IMR-90 (cell line): ENCODE results near the gene PITPNB.

ENCODE experiments used
- CEBPB ChIP-seq: IDR thresholded peaks from 2 replicates; pipeline ENCODE4 v1.6.1; 2012; ENCODE audit warnings: low read depth, low read length, improper control_type of control experiment
- MAFK ChIP-seq: IDR thresholded peaks from 2 replicates; pipeline ENCODE4 v1.6.1; 2012; ENCODE audit warnings: low read depth, low read length, improper control_type of control experiment
- MXI1 ChIP-seq: IDR thresholded peaks from 2 replicates; pipeline ENCODE4 v1.6.1; 2012; ENCODE audit warnings: low read depth, mild to moderate bottlenecking, low read length, moderate library complexity, borderline replicate concordance
- POLR2A ChIP-seq: IDR thresholded peaks from 2 replicates; pipeline ENCODE4 v1.6.1; 2012; ENCODE audit warnings: mild to moderate bottlenecking, low read depth, low read length
- RAD21 ChIP-seq: IDR thresholded peaks from 2 replicates; pipeline ENCODE4 v1.6.1; 2012; ENCODE audit warnings: low read length, improper control_type of control experiment
- TF ChIP-seq, protein P1 (sequence below): conservative IDR thresholded peaks from 2 replicates; pipeline ENCODE4 v1.5.1; 2012; ENCODE audit warnings: mild to moderate bottlenecking, low read depth, low read length, improper control_type of control experiment
- TF ChIP-seq, protein P2 (sequence below): fragments of 150-350 bp; IDR thresholded peaks from 2 replicates; pipeline ENCODE4 v1.6.1; 2017; ENCODE audit warnings: mild to moderate bottlenecking, antibody characterized with exemption, low read length, low read depth

DNA sequence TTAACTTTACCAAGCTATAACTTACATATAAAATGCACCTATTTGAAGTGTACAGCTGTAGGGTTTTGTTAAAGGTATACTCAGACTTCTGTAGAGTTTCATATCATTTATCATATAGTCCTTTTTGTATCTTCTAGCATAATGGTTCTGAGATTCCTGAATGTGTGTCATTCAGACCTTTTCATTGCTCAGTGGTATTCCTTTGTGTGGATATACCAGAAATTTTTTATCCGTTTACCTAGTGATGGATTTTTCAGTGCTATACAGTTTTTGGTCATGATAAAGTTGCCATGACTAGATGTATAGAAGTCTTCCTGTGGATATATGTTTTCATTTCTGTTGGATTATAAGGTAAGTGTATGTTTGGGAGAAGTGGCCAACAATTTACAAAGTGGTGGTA, 6.3 kb upstream of the PITPNB start:
- TF ChIP-seq RAD21 (no peak), MXI1 (no peak), POLR2A (no peak), MAFK (no peak), CEBPB (no peak)
- TF ChIP-seq, protein P1, sequence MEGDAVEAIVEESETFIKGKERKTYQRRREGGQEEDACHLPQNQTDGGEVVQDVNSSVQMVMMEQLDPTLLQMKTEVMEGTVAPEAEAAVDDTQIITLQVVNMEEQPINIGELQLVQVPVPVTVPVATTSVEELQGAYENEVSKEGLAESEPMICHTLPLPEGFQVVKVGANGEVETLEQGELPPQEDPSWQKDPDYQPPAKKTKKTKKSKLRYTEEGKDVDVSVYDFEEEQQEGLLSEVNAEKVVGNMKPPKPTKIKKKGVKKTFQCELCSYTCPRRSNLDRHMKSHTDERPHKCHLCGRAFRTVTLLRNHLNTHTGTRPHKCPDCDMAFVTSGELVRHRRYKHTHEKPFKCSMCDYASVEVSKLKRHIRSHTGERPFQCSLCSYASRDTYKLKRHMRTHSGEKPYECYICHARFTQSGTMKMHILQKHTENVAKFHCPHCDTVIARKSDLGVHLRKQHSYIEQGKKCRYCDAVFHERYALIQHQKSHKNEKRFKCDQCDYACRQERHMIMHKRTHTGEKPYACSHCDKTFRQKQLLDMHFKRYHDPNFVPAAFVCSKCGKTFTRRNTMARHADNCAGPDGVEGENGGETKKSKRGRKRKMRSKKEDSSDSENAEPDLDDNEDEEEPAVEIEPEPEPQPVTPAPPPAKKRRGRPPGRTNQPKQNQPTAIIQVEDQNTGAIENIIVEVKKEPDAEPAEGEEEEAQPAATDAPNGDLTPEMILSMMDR = no peak
- TF ChIP-seq, protein P2, sequence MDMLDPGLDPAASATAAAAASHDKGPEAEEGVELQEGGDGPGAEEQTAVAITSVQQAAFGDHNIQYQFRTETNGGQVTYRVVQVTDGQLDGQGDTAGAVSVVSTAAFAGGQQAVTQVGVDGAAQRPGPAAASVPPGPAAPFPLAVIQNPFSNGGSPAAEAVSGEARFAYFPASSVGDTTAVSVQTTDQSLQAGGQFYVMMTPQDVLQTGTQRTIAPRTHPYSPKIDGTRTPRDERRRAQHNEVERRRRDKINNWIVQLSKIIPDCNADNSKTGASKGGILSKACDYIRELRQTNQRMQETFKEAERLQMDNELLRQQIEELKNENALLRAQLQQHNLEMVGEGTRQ = no peak
